Ovary (tissue), 9 donors: ENCODE results near the gene MYOG. TPM values are rescaled to one million over a fixed set of nuclear protein-coding genes. Genes with fewer than 3 reads are reported as not detected.

ENCODE experiments used
- DNase-seq, 5 donors: peaks; one replicate each; pipeline ENCODE4 v3.0.0-alpha.2; 2019 to 2020
- H3K27ac ChIP-seq, 2 donors: fragments of 200-600 bp; one replicate each; pipeline versions ENCODE4 v1.5.1 to v1.8.0; 2019 to 2022
- H3K27me3 ChIP-seq: fragments of 200-600 bp; one replicate; pipeline ENCODE4 v1.8.0; 2022
- H3K36me3 ChIP-seq: fragments of 200-600 bp; sonication (generic); one replicate; pipeline ENCODE4 v1.5.1; 2019
- H3K4me1 ChIP-seq: one replicate; pipeline ENCODE4 v1.8.1; 2013; ENCODE audit warnings: mild to moderate bottlenecking, moderate library complexity; ENCODE audit not compliant: insufficient read depth
- H3K4me3 ChIP-seq: fragments of 200-600 bp; sonication (generic); one replicate; pipeline ENCODE4 v1.5.1; 2017
- H3K9me3 ChIP-seq, 2 donors: fragments of 200-600 bp in 1 of 2; sonication (generic) in 1 of 2; one replicate each; pipeline versions ENCODE4 v1.5.1 to v1.8.1; 2013 to 2019; ENCODE audit warnings: mild to moderate bottlenecking in 1 of 2, moderate library complexity in 1 of 2
- CTCF ChIP-seq, 3 donors: fragments of 450-650 bp in 2 of 3; fragments of 200-600 bp in 1 of 3; IDR thresholded peaks; one replicate each; pipeline versions ENCODE4 v1.5.1 to v1.8.0; 2016 to 2022; ENCODE audit warnings: antibody characterized with exemption in 3 of 3, mild to moderate bottlenecking in 1 of 3
- EP300 ChIP-seq: sonication (generic); formaldehyde crosslinking; IDR thresholded peaks from one replicate; pipeline ENCODE4 v1.6.1; 2017; ENCODE audit warnings: antibody characterized with exemption
- POLR2A ChIP-seq: fragments of 450-650 bp; IDR thresholded peaks from one replicate; pipeline ENCODE4 v1.6.1; 2017; ENCODE audit warnings: antibody characterized with exemption, mild to moderate bottlenecking, moderate library complexity
- WGBS, 3 donors: extraction: QIAGEN DNeasy Blood & Tissue Kit in 1 of 3; methylation state at CpG; one replicate each; pipeline versions ENCODE4 v1.1.5 to v1.1.7; 2013 to 2017; 5-methylcytosine and 5-hydroxymethylcytosine counted together
- intact Hi-C, 4 donors: fragments of 100-400 bp; cut with DNase I; formaldehyde crosslinking; loops; one replicate each; pipeline versions ENCODE4 v1.11.0 to v1.15.1; 2022 to 2023
- polyA plus RNA-seq, 2 donors: library from polyadenylated mRNA; stranded (reverse); fragments of 200-250 nt in 1 of 2; fragments of 350-450 nt in 1 of 2; fragmentation: Illumina TruSeq in 1 of 2; extraction: RNeasy Lipid Tissue Mini Kit (QIAGEN cat#74804) in 1 of 2; gene quantifications; one replicate each; pipeline ENCODE4 v1.2.3, GENCODE V29; 2013 to 2014
- total RNA-seq, 7 donors: library from RNA; depleted of rRNA in 2 of 7; stranded (reverse); fragments of >200 nt in 2 of 7; fragmentation: NEBNext Ultra II Directional in 3 of 7; extraction: Animal tissue kit (Norgen Biotek cat#: 25700) in 3 of 7; gene quantifications; one replicate each; pipeline versions ENCODE4 v1.1.0 to v1.2.4, GENCODE V29; 2016 to 2023
- donor health status: DM: no; HTN: no; CAD: no; lungs with moderate emphysema.
- donor health status: DM: no; HTN: no; CAD: no.
- donor health status: Bipolar disorder and iron deficiency.
- donor health status: DM: yes; HTN: yes; CAD: no.
- donor health status: DM: no; HTN: no; CAD: no.
- donor health status: DM: yes; HTN: yes; CAD: no.

Gene MYOG
- total and polyA plus RNA-seq, 9 donors, result not detected

DNA sequence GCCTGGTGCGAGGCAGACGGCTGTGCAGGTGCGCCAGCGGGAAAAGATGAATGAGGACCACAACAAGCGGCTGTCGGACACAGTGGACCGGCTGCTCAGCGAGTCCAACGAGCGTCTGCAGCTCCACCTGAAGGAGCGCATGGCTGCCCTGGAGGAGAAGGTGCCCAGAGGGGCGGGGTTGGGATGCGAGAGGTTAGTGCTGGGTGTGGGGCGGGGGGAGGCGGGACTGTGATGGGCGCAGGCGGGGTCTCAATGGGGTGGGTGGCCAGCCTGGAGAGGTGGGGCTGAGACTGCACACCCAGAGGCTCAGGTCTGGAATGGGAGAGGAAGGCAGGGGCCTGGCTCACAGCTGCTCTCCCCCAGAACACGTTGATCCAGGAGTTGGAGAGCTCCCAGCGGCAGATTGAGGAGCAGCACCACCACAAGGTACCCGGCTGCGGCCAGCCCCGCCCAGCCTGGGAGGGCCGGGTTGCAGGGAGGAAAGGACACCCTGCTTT lies 37.2 kb downstream of the MYOG start:
- Histone ChIP-seq H3K9me3 (no peaks in the 10 kb centered on the region), H3K4me3 (no peak overlapping the region), H3K36me3 (no peaks in the 10 kb centered on the region), H3K27ac (no peak overlapping the region), H3K27me3 (no peaks in the 10 kb centered on the region), H3K4me1 (peaks cover 7% of the 10 kb centered on the region)
- WGBS, 3 donors, result 81 to 87% (median 86%) methylated on average over 23 of the region's 23 CpGs
- intact Hi-C loops, result no loop called here
- DNase-seq, result no peak
- TF ChIP-seq EP300 (no peak), CTCF (IDR thresholded peaks at IDR 0.05) (no peak), POLR2A (no peak)

DNA sequence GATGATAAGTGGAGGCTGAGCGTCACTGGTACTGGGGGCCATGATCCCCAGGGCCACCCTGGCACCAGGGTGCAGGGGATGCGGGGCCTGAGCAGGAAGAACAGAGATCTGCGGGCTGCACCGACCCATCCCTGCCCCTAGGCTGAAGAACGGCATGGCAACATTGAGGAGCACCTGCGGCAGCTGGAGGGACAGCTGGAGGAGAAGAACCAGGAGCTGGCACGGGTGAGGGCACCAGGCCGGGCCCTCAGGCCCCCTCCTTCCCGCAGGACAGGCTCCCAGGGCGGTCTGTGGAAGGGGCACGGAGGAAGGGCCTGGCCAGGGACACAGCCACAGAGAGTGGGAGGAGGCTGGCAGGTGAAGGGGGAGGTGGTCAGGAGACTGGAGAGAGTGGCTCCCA lies 37.7 kb downstream of the MYOG start:
- WGBS, 3 donors, result 91 to 94% (median 93%) methylated on average over 11 of the region's 11 CpGs
- Histone ChIP-seq H3K4me1 (peaks cover 7% of the 10 kb centered on the region), H3K4me3 (no peak overlapping the region), H3K36me3 (no peaks in the 10 kb centered on the region), H3K9me3 (no peaks in the 10 kb centered on the region), H3K27ac (no peak overlapping the region), H3K27me3 (no peaks in the 10 kb centered on the region)
- intact Hi-C loops, result no loop called here
- TF ChIP-seq CTCF (IDR thresholded peaks at IDR 0.05) (no peak), POLR2A (no peak), EP300 (no peak)
- DNase-seq, result no peak

DNA sequence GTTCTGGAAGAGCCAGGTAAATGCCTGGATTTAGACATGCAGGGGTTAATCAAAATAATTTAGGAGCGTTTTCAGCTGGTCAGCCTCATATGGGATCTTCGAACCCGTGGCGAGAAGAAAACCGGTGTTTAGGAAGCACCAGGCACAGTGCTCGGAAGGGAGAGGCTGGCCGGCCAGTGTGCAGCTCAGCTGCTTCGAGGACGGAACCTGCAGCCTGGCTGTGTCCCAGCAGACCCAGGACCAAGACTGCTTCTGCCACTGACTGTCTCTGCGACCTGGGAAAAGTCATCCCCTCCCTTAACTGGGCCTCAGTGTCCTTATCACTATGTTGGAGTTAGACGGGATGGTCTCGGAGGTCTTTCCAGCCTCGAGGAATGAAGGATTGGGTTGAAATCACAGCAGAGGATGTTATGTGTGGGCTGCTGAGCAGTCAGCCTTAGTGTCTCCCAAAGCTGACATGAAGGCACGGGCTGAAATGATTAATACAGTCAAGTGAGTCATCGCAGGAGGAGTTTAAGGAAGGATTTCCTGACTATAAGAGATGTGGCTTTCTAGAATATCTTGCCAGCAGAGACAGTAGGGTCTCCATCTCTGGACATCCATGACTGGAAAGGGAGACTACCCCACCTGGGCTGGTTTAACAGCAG lies 38.7 kb downstream of the MYOG start:
- no peak for DNase-seq
- 14 to 23% (median 16%) methylated on average over 15 of the region's 15 CpGs for WGBS, 3 donors
- TF ChIP-seq EP300 (no peak), POLR2A (no peak), CTCF (IDR thresholded peaks at IDR 0.05) (no peak)
- H3K9me3 ChIP-seq, result no peaks in the 10 kb centered on the region
- no peak overlapping the region for H3K27ac ChIP-seq
- intact Hi-C loops, result no loop called here
- H3K27me3 ChIP-seq, result no peaks in the 10 kb centered on the region
- peaks cover 7% of the 10 kb centered on the region for H3K4me1 ChIP-seq
- no peak overlapping the region for H3K4me3 ChIP-seq
- H3K36me3 ChIP-seq, result no peaks in the 10 kb centered on the region

DNA sequence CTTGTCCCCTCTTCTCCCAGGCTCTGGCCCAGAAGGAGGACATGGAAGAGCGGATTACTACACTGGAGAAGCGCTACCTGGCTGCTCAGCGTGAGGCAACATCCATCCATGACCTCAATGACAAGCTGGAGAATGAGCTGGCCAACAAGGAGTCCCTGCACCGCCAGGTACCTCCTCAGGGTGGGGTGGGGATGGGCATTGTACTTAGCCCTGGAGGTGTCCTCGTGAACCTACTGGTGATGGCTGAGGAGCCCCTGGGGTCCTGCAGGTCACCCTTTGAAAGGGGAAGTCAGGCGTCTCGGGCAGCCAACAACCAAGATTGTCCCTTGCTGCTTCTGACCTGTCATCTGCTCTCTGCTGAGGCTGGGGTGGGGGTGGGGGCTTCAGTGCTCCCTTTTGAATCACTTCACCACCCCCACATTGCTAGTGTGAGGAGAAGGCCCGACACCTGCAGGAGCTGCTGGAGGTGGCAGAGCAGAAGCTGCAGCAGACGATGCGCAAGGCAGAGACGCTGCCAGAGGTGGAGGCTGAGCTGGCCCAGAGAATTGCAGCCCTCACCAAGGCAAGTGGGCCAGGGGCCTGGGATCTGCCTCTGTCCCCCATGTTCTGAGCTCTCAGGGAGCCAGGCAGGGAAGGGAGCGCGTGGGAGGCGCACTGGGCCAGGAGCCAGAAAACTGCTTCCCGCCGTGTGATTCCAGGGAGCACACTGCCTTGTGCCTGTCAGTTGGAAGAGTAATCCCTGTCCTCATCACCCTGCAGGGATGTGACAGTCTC lies 39.8 kb downstream of the MYOG start:
- no peak for TF ChIP-seq EP300
- TF ChIP-seq CTCF (IDR thresholded peaks at IDR 0.05), result no peak
- no peak for TF ChIP-seq POLR2A
- Histone ChIP-seq H3K27ac (no peak overlapping the region), H3K4me1 (peaks cover 2% of the 10 kb centered on the region), H3K36me3 (no peaks in the 10 kb centered on the region), H3K4me3 (no peak overlapping the region), H3K27me3 (no peaks in the 10 kb centered on the region), H3K9me3 (no peaks in the 10 kb centered on the region)
- intact Hi-C loops, result no loop called here
- peak in 4 of 5 donors; percentile 39 to 75 (median 48) for DNase-seq
- 73 to 78% (median 74%) methylated on average over 14 to 16 of the region's 16 CpGs for WGBS, 3 donors
